GM12878 (cell line): ENCODE results near the gene PHF23. TPM values are rescaled to one million over a fixed set of nuclear protein-coding genes. Genes with fewer than 3 reads are reported as not detected.

Source experiments
- ASH2L ChIP-seq: fragments of 300-600, 200-600 bp; sonication (generic); IDR thresholded peaks from 2 replicates; pipeline ENCODE4 v1.6.1; 2017; ENCODE audit warnings: low read depth, mild to moderate bottlenecking, borderline replicate concordance
- CEBPB ChIP-seq, 2 experiments: fragments of 150-350 bp in 1 of 2; IDR thresholded peaks; 2 replicates each; pipeline ENCODE4 v1.6.1; 2012 to 2014; ENCODE audit warnings: low read depth in 2 of 2, low read length in 2 of 2, borderline replicate concordance in 1 of 2, inconsistent platforms in 1 of 2
- CHD1 ChIP-seq: IDR thresholded peaks from 2 replicates; pipeline ENCODE4 v1.6.1; 2012; ENCODE audit warnings: low read depth, low read length, improper control_type of control experiment
- CHD2 ChIP-seq: IDR thresholded peaks from 2 replicates; pipeline ENCODE4 v1.6.1; 2011; ENCODE audit warnings: low read depth, low read length, improper control_type of control experiment, borderline replicate concordance
- DPF2 ChIP-seq: fragments of 450-650 bp; IDR thresholded peaks from 2 replicates; pipeline ENCODE4 v1.6.1; 2017; ENCODE audit warnings: mild to moderate bottlenecking
- ESRRA ChIP-seq: IDR thresholded peaks from 2 replicates; pipeline ENCODE4 v1.6.1; 2012; ENCODE audit warnings: mild to moderate bottlenecking, low read length, improper control_type of control experiment
- ETV6 ChIP-seq, 2 experiments: fragments of 450-650 bp in 1 of 2; IDR thresholded peaks in 1 of 2; conservative IDR thresholded peaks in 1 of 2; 2 replicates each; pipeline ENCODE4 v1.6.1; 2014; ENCODE audit warnings: antibody characterized with exemption in 1 of 2, borderline replicate concordance in 1 of 2, low read depth in 1 of 2, mild to moderate bottlenecking in 1 of 2, moderate library complexity in 1 of 2
- HCFC1 ChIP-seq: fragments of 150-350 bp; IDR thresholded peaks from 2 replicates; pipeline ENCODE4 v1.6.1; 2014; ENCODE audit warnings: low read length
- HDAC6 ChIP-seq: fragments of 200-600 bp; sonication (generic); IDR thresholded peaks from one replicate; pipeline ENCODE4 v1.8.0; 2017; ENCODE audit warnings: antibody characterized with exemption; ENCODE audit not compliant: unreplicated experiment
- IRF4 ChIP-seq: IDR thresholded peaks from 2 replicates; pipeline ENCODE4 v1.6.1; 2011; ENCODE audit warnings: low read depth, low read length
- KLF5 ChIP-seq: fragments of 450-650 bp; IDR thresholded peaks from 2 replicates; pipeline ENCODE4 v1.6.1; 2014; ENCODE audit warnings: mild to moderate bottlenecking; ENCODE audit not compliant: partially characterized antibody
- MTA3 ChIP-seq: IDR thresholded peaks from 2 replicates; pipeline ENCODE4 v1.6.1; 2012; ENCODE audit warnings: low read length, inconsistent platforms, borderline replicate concordance
- NFIC ChIP-seq: IDR thresholded peaks from 2 replicates; pipeline ENCODE4 v1.6.1; 2012; ENCODE audit warnings: low read depth, mild to moderate bottlenecking, inconsistent platforms, low read length, moderate library complexity
- NR2C1 ChIP-seq: fragments of 450-650 bp; IDR thresholded peaks from 2 replicates; pipeline ENCODE4 v1.6.1; 2017; ENCODE audit warnings: antibody characterized with exemption, mild to moderate bottlenecking, moderate library complexity
- SIX5 ChIP-seq: IDR thresholded peaks from 2 replicates; pipeline ENCODE4 v1.6.1; 2011; ENCODE audit warnings: mild to moderate bottlenecking, low read depth, low read length, moderate library complexity; ENCODE audit not compliant: severe bottlenecking
- SPI1 ChIP-seq: IDR thresholded peaks from 2 replicates; pipeline ENCODE4 v1.6.1; 2011; ENCODE audit warnings: low read depth, mild to moderate bottlenecking, low read length, moderate library complexity, borderline replicate concordance; ENCODE audit not compliant: insufficient read depth
- STAT1 ChIP-seq: fragments of 450-650 bp; conservative IDR thresholded peaks from 2 replicates; pipeline ENCODE4 v1.6.1; 2014; ENCODE audit warnings: antibody characterized with exemption, mild to moderate bottlenecking
- TAF1 ChIP-seq: IDR thresholded peaks from 2 replicates; pipeline ENCODE4 v1.6.1; 2011; ENCODE audit warnings: mild to moderate bottlenecking, low read depth, low read length, borderline replicate concordance
- ZNF274 ChIP-seq: IDR thresholded peaks from one replicate; pipeline ENCODE4 v1.8.0; 2011; ENCODE audit not compliant: insufficient read length, insufficient read depth
- ZZZ3 ChIP-seq: IDR thresholded peaks from 2 replicates; pipeline ENCODE4 v1.6.1; 2011; ENCODE audit warnings: low read depth; ENCODE audit not compliant: control insufficient read depth, insufficient read length
- polyA plus RNA-seq, 11 experiments: library from polyadenylated mRNA; depleted of rRNA in 4 of 11; unstranded in 6 of 11; stranded (reverse) in 5 of 11; fragments of >200 nt; fragmentation: Nextera tagmentation in 4 of 11; fragmentation: Illumina TruSeq in 1 of 11; extraction: Ambion mirVana in 4 of 11; extraction: Trizol in 1 of 11; gene quantifications; 1 replicate in 1 of 11; 2 replicates in 10 of 11; pipeline versions ENCODE4 v1.2.1 to v1.2.3, GENCODE V29; 2011 to 2016; ENCODE audit warnings: inconsistent platforms in 2 of 11, missing spikeins in 2 of 11, low read depth in 1 of 11
- total RNA-seq, 4 experiments: library from RNA; depleted of rRNA in 3 of 4; stranded (reverse); fragments of >200 nt in 3 of 4; fragmentation: Illumina TruSeq in 1 of 4; extraction: Trizol in 1 of 4; gene quantifications; 2 replicates each; pipeline versions ENCODE4 v1.2.1 to v1.2.3, GENCODE V29; 2013 to 2021
- TF ChIP-seq, protein P1 (sequence below): IDR thresholded peaks from 2 replicates; pipeline ENCODE4 v1.6.1; 2011; ENCODE audit warnings: mild to moderate bottlenecking, low read depth, low read length, moderate library complexity; ENCODE audit not compliant: insufficient replicate concordance
- TF ChIP-seq, protein P2 (sequence below): fragments of 450-650 bp; IDR thresholded peaks from 2 replicates; pipeline ENCODE4 v1.6.1; 2017; ENCODE audit warnings: mild to moderate bottlenecking
- TF ChIP-seq, protein P3 (sequence below): fragments of 450-650 bp; IDR thresholded peaks from 2 replicates; pipeline ENCODE4 v1.6.1; 2017; ENCODE audit warnings: borderline replicate concordance
- TF ChIP-seq, protein P4 (sequence below): IDR thresholded peaks from 2 replicates; pipeline ENCODE4 v1.6.1; 2011; ENCODE audit warnings: low read depth, mild to moderate bottlenecking, low read length, moderate library complexity, borderline replicate concordance; ENCODE audit errors: extremely low read depth

Gene PHF23
- total and polyA plus RNA-seq, 10 of the 15 experiments (the other 5 are each of a cell fraction or from before 2014, with no cell fraction given): 8.2 to 84.8 (median 32.6) TPM

DNA sequence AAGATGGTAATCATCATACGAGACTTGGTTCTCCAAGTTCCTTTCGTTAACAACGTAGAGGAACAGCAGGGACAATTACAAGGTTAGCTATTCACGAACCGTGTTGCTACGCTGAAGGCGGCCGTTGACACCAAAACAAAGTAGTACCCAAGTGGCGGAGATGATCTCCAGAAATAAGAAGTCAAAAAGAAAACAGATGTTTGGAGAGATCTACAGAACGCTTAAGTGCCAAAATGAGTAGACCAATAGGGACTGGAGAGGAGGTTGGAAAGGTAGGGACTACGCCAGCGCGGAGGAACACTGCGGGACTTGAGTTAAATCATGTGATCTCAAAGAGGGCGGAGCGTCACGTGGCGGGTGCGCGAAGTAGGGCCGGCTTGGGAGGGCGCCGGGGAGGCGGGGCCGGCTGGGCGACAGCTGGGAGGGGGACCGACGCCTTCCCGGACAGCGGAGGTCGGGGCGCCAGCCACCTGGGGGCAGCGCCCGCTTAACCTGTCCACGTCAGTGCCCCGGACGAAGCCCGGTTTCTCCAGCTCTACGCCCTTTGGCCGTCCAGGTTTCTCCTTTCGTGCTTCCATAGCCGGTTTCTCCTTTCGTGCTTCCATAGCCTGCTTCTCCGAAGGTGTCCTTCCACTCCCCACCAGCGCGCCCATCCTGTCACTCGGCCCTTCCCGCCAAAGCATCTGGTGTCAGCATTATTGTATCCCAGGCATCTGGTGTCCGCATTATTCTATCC, 3.6 kb upstream of the PHF23 start (continued):
- TF ChIP-seq SIX5: no peak
- TF ChIP-seq IRF4: peak; percentile 61; the same call in 1 of the 2 replicates
- peak; percentile 55; the same call in 1 of the 2 replicates for TF ChIP-seq DPF2
- TF ChIP-seq, protein P1, sequence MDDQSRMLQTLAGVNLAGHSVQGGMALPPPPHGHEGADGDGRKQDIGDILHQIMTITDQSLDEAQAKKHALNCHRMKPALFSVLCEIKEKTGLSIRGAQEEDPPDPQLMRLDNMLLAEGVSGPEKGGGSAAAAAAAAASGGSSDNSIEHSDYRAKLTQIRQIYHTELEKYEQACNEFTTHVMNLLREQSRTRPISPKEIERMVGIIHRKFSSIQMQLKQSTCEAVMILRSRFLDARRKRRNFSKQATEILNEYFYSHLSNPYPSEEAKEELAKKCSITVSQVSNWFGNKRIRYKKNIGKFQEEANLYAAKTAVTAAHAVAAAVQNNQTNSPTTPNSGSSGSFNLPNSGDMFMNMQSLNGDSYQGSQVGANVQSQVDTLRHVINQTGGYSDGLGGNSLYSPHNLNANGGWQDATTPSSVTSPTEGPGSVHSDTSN: peak; percentile 84
- TF ChIP-seq KLF5: peak; percentile 47
- TF ChIP-seq ZNF274: no peak
- peak; percentile 82; the same call in 1 of the 2 replicates for TF ChIP-seq MTA3
- peak; percentile 60 for TF ChIP-seq NR2C1
- TF ChIP-seq, protein P2, sequence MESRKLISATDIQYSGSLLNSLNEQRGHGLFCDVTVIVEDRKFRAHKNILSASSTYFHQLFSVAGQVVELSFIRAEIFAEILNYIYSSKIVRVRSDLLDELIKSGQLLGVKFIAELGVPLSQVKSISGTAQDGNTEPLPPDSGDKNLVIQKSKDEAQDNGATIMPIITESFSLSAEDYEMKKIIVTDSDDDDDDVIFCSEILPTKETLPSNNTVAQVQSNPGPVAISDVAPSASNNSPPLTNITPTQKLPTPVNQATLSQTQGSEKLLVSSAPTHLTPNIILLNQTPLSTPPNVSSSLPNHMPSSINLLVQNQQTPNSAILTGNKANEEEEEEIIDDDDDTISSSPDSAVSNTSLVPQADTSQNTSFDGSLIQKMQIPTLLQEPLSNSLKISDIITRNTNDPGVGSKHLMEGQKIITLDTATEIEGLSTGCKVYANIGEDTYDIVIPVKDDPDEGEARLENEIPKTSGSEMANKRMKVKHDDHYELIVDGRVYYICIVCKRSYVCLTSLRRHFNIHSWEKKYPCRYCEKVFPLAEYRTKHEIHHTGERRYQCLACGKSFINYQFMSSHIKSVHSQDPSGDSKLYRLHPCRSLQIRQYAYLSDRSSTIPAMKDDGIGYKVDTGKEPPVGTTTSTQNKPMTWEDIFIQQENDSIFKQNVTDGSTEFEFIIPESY: 0 out of 2 replicates have a peak, but pooled peaks have one; percentile 40
- TF ChIP-seq CHD1: no peak
- 0 out of 2 replicates have a peak, but pooled peaks have one; percentile 67 for TF ChIP-seq STAT1
- TF ChIP-seq, protein P3, sequence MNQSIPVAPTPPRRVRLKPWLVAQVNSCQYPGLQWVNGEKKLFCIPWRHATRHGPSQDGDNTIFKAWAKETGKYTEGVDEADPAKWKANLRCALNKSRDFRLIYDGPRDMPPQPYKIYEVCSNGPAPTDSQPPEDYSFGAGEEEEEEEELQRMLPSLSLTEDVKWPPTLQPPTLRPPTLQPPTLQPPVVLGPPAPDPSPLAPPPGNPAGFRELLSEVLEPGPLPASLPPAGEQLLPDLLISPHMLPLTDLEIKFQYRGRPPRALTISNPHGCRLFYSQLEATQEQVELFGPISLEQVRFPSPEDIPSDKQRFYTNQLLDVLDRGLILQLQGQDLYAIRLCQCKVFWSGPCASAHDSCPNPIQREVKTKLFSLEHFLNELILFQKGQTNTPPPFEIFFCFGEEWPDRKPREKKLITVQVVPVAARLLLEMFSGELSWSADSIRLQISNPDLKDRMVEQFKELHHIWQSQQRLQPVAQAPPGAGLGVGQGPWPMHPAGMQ: no peak
- TF ChIP-seq HDAC6: no peak
- TF ChIP-seq HCFC1: peak; percentile 53; the same call in 1 of the 2 replicates
- TF ChIP-seq SPI1: no peak
- no peak for TF ChIP-seq ESRRA
- peak; percentile 96 for TF ChIP-seq CHD2
- no peak for TF ChIP-seq CEBPB (IDR thresholded peaks at IDR 0.05; ENCODE audit: borderline replicate concordance in 1 of 2, low read depth in 2 of 2, low read length in 2 of 2)
- no peak for TF ChIP-seq TAF1
- no peak for TF ChIP-seq ZZZ3
- peak; percentile 85; the same call in 1 of the 2 replicates for TF ChIP-seq ASH2L
- TF ChIP-seq ETV6 (conservative IDR thresholded peaks at IDR 0.05 in 1 of 2, IDR thresholded peaks at IDR 0.05 in 1 of 2; ENCODE audit: borderline replicate concordance in 1 of 2, low read depth in 1 of 2): 0 out of 4 replicates have a peak, but pooled peaks of 1 of the 2 experiments have one; percentile 20
- TF ChIP-seq NFIC: peak; percentile 80; the same call in 1 of the 2 replicates
- TF ChIP-seq, protein P4, sequence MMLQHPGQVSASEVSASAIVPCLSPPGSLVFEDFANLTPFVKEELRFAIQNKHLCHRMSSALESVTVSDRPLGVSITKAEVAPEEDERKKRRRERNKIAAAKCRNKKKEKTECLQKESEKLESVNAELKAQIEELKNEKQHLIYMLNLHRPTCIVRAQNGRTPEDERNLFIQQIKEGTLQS: peak; percentile 92
